HUDEP-2 (cell line): ENCODE measurements around the gene NUDT12.

Experiments used
- DNase-seq, 76 experiments: peaks; one replicate each; lab custom pipeline; 2025; ENCODE audit not compliant: unreplicated experiment in 76 of 76; lab: John Stamatoyannopoulos, UW

NUDT12 gene

DNA sequence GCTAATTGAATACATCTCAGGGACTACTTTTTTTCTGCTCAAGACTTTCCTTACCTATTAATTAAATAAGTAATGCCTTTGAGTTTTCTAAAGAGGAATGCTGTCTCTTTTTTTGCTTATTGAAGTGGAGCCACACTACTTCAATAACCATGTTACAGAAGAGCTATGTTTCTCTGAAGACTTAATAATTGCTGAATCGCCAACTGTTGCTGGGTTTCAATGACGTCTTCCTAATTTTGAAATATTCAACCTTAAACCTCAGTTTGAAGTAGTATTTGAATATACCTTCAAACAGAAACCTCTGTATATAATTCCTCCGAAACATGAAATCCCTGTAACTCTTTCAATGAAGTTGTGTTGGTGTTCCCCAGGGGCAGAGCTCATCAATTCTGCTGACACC is 21.0 kb downstream of the NUDT12 start:
- no peak for DNase-seq

DNA sequence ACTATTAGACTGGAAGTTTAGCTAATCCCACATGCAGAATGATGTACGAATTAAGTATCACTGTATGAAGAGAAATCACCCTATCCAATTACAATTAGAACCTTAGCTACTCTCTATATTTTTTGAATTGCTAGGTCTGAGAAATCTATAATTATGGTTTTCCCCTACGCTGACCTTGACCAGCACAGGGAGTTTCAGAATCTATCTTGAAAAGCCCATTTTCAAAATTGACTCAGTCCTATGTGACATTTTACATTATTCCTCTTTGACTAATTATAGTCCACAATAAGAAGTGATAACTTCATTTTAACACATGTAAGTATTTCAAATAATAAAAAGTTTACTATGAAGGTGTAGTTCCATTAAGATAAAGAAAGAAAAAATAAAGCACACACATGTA is 21.5 kb downstream of the NUDT12 start:
- DNase-seq, result no peak

DNA sequence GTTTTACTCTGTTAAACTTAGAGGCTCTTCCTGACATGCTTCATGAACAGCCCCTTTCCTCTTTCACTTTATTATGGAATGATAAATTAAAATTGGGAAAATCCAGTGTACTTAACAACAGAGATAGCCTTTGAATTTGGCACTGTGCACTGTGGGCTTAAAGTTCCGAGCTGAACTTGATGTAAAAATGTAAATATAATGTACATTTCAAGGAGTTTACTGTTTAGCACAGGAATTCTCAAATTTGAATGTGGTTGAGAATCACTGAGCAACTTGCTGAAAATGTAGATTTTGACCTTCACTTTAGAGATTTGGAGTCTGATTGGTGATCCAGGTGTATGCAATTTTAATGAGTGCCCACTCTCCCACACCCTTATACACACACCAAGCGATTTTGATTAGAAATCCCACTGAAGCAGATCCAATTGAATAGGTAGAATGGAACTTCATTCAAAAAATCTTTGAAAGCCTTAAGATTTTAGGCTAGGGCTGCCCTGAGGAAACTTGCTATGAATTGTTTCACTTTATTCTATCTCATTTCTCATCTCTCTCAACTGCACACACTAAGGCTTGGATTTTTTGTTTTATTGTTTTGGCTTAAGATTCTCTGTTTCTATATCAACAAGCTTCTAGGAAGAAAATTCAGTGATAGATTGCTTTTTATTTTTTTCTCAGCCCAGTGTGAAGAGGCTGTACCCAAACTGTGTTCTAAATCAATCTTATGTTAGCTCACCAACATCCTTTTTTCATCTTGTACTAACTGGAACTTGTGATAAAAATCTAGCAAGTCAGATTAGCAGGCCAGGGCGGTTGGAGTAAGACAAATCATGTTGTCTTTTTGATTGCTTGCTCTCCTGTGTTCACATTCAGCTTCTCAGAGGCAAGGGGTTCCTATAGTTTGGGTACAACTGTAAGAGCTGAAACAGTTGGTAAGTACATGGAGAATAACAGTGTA is 22.9 kb downstream of the NUDT12 start:
- DNase-seq, result no peak

DNA sequence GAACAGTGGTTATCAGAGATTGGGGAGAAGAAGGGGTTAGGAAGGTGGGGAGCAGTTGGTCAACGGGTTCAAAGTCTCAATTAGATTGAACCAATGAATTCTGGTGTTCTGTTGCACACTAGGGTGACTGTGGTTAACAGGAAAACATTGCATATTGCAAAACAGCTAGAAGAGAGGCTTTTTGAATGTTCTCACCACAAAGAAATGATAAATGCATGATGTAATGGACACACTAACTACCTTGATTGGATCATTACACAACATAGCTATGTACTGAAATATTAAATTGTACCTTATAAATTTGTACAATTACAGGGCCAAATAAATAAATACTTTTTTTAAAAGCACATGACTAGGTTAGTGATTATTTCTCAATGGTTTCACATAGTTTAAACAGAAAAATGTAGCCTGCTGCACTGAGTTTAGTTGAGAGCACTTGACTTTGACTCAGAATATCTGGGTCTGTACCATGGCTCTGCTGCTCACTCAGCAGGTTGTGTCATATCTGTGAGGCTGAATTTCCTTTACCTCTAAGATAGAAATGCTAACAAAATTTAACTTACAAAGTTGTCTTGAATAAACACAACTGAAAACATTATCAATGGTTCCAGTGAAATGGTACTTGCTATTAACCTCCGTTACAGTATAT is 30.4 kb downstream of the NUDT12 start:
- DNase-seq, result no peak

DNA sequence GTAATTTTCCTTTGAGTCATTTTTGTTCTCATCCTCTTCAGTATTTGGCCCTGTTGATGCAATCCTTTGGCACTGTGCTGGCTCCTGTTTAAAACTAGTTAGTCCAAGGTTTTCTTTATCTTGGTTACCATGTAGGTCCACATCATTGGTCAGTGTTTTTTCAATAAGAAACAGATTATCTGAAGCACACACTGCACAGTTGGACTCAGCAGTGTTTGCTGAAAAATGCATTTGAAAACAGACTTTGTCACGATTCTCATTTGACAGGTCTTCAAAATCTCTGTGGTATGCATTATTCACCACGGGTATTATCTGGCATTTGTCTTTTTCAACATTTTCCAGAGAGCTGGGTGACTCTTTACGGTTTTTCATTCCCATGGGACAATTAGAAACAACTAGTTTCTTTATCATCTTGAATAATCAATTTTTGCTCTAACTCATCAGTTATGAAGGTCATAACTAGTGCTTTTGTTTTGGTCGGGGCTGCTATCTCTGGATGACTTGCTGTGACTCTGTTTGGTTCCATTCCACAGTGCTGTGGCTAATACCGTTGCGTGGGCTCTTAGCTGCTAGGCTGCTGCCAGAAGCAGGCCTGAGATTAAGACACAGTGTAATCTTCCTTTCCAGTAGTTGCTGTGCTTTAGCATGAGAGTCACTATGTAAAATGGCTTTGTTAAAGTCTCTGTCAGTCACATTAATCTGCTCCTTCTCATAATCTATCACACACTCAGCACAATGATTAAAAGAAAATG is 36.2 kb downstream of the NUDT12 start:
- DNase-seq, result peak in 5 of 76 experiments; percentile 2 to 41 (median 5)

DNA sequence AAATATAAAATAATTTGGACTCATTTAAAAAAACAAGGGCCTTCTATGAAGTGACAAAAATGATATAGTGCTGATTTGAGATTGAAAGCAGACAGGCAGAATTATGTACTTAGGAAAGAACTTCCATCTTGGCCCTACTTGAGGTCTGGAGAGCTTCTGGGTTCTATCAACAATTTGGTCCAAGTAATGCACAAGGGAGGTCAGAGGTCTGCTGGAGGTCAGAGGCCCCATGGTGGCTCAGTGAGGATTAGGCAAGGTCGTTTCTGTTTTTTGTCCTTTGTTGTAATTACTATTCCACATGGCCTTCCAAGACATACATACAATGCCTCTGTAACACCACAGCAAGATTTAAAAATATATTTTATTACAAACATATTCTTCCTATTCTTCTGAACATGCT is 37.2 kb downstream of the NUDT12 start:
- DNase-seq, result no peak

DNA sequence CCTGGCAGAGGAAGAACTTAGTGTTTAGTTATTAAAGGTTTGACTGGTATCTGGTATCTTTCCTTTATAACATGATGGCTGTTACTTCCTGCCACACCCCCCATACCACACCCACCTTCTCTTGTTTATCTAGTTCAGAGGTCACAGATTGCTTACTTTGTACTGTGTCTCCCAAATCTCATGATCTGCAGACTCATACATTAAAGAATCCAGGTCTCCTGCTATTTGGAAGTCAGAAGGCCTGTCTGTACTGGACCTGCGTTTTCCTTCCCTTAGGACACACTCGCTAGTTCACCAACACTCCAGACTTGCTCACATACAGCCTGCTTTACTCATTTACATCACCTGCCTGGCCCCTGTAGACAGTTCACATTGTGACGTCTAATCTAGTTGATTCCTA is 39.3 kb downstream of the NUDT12 start:
- no peak for DNase-seq

DNA sequence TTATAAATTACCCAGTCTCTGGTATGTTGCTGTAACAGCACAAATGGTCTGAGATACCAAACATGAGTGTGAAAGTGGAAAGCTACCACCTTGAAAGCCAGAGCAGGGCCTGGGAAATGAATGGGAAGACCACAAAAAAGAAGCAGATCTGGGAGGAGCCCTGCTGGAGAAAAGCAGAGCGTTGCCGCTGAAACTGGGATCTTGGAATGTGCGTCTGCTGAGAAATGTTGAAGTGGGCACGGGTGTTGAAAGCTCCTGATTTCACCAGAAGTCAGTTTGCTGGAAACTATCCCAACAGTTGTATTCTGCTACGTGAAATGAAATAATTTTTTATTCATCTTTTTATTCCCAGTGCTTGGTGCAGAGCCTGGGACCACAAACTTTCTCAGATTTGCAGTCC is 40.0 kb downstream of the NUDT12 start:
- DNase-seq, result no peak

DNA sequence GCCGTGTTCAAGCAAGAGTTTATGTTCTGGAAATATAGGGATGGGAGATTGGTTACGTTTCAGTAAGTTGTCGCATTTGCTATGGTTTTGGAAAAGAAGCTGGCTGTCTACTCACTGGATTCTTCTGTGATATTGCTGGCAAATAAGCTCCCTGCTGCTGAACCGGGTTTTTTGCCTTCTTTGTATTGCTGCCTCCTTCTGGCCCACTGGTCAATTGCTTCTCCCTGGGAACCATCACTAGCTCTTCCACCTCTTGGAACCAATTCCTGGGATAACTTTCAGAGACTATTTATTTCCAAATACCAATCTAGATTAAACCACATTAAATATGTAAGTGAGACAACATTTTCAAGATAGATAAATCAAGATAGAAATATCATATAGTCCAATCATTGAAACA is 43.0 kb downstream of the NUDT12 start:
- no peak for DNase-seq

DNA sequence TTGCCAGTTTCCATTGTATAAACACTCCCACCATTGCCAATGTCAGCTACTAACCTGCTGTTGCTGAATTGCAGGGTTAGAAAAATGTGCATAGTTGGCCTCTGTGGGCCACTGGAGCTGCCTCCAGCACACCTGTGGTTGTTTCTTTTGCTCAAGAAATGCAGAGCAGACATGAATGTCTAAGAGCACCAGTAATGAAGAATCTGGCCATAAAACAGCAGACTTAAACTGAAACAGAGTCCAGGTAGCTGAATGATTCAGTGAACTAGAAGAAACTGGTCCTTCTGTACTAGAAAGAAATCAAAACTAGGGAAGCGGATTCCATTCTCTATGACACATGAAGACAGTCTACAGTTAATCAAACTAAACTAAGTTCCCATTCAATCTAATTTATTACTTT is 48.2 kb downstream of the NUDT12 start:
- no peak for DNase-seq

DNA sequence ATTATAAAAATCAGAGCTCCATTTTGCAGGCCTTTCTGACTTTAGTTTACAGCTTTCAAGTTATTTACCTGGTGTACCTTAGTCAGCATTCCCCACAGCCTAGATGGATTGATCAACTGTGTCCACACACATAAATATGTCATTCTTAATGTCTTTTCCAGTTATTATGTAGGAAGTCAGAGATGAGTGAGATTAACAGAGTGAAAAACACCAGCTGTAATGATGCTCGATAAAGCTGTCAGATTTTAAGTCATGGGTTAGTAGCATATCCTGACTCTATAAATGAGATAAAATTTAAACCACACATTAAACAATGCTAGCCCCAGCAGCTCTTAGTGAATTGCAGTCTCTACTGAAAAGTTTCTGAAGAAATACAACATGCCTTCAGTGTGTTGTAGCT is 48.9 kb downstream of the NUDT12 start:
- no peak for DNase-seq

DNA sequence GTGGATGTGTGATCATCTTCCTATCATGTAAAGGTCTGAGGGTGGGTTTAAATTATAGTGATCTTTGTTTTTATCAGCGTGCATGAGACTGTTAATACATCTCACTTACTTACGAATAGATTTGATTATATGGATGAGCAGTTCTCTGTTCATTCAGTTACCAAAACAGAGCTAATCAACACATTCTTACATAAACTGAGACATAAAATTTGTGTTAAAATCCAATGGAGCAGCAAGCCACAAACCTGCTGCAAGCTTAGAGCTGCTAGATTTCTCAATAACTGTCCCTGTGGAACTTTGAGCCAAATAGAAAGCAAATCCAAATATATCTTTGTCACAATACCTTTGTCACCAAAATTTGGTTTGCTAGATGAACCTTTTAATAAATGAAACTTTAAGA is 50.1 kb downstream of the NUDT12 start:
- no peak for DNase-seq

DNA sequence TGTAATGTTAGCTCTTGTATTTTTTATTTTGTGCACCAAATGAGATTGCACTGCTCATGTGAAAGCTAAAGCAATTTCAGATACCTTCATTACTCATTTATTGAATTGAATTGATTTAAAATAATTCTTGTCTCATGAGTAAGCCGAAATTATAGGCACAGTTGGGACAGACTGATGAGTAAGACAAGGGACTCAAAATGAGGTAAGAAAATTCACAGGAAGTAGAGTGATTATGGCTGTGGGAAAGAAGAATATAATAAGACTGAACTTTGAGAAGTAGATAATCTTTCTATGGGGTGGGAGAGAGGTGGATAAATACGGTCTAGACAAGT is 51.1 kb downstream of the NUDT12 start:
- DNase-seq, result no peak

DNA sequence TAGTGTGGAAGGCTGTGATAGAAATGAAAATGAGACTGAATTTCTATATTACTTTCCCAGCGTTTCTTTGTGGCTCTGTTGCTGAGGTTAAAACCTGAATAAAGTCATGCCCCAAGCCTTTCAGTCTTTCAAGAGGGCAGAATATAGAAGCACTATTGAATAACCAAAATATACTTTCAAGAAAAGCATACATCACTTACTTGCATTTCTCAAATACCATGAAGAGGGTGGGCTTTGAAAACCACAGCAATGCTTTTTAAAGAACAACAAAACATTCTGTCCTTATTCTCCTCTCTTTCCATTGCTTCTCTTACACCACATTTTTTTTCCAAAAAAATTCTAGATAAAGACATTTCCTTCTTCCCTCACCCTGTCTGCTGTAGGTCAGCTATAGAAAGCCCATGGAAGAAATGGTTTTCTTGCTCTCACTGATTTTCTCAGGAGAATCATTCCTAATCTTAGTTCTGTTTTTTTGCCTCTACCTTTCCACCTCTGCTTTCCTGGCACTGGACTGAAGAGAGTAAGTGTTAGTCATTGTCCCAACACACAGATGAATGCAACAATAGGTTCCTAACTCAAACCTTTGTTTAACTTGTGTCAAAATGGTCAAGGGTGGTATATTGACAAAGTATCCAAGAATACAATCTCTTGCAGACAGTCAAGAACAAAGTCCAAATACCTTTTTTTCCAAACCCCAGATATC is 51.6 kb downstream of the NUDT12 start:
- no peak for DNase-seq

DNA sequence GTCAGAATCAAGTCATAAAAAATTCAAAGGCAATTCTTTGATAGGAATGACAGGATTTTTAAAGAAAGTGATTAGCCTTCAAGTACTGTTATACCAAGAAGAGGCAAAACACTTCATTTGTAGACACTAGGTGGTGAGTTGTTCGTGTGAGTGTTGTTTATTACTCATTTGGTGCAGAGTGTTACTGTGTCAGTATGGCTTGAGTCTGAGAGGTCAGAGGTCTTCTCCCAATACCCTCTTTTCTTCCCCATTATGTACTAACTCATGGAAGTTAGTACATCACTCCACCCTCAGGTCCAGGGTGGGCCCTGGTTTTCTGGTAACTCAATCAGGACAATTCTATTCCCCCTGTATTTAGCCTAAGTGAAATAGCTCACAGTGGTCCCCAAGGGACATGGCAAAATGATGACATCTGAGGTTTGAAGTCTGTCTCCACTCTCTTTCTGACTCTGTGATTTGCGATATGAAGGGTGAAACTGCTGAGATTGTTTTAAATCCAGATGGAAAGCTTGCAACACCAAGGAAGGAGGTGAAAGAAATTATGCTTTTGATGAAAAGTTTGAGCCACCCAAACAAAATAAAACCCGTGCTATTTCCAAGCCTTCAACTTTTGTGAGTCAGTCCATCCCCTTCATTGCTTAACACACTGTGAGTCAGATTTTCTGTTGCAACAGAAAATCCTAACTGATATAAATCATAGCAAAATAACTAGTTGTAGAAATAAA is 56.8 kb downstream of the NUDT12 start:
- no peak for DNase-seq

DNA sequence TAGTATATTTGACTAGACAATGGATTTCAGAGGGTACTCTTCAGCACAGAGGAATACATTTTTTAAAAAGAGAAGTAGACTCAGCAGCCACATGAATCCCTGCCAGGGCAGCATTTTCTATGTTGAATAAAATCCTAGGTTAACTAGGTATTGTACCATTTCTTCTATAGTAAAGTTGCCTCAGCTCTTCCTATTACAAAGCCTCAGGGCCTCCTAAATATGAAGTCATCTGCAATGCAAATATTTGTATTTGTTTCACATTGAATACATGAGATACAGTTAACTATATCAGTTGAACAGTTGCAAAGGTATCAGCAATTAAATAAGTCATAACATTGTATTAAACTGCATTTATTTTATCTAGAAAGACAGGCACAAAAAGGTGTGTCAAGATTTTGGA is 59.5 kb downstream of the NUDT12 start:
- no peak for DNase-seq

DNA sequence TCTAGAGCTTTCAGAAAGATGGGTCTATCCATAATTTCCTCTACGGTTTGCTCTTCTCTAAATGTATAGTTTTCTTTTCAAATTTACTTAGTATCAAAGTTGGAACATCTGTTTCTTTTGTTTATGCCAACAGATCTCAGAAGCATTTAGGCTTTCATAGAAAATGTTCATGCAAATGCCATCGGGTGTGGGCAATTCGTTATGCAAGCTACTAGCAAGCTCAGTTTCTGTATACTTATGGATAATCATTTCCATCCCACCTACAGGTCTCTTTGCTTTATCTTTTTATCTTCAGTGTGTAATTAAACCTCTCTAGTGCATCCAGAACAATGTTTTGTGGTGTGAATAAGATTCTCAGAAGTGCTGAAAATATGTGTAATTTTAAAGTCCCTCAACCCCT is 59.9 kb downstream of the NUDT12 start:
- no peak for DNase-seq
